Bronchial epithelial cell (primary cell): ENCODE data around the gene PRKAG2. TPM values are rescaled to one million over a fixed set of nuclear protein-coding genes. Genes with fewer than 3 reads are reported as not detected.
"Not testable (repeated sequence)": the region's sequence is repeated elsewhere in the genome, so short reads cannot be mapped to it uniquely, and the experiment has no call there.

ENCODE experiments used
- DNase-seq: peaks from one replicate; pipeline ENCODE4 v3.0.0-alpha.2; 2010; ENCODE audit warnings: low read depth
- FAIRE-seq: peaks from 2 replicates; lab custom pipeline; 2011; peaks lifted over from hg19 to GRCh38; lab: Jason Lieb, UNC
- H3K27me3 ChIP-seq: 2 replicates; pipeline ENCODE4 v1.5.1; 2011; ENCODE audit warnings: low read length; ENCODE audit not compliant: control insufficient read depth, insufficient read depth
- H3K36me3 ChIP-seq: 2 replicates; pipeline ENCODE4 v1.5.1; 2011; ENCODE audit warnings: low read length; ENCODE audit not compliant: control insufficient read depth, insufficient read depth
- H3K4me3 ChIP-seq: 2 replicates; pipeline ENCODE4 v1.5.1; 2011; ENCODE audit warnings: mild to moderate bottlenecking, low read depth, low read length, control low read depth
- CTCF ChIP-seq: IDR thresholded peaks from 2 replicates; pipeline ENCODE4 v1.5.1; 2011; ENCODE audit warnings: mild to moderate bottlenecking, moderate library complexity, low read length, control low read depth, inconsistent platforms; ENCODE audit not compliant: insufficient read depth, severe bottlenecking
- total RNA-seq: library from RNA; depleted of rRNA; stranded (reverse); fragments of >200 nt; gene quantifications from 2 replicates; pipeline ENCODE4 v1.2.1, GENCODE V29; 2014

The PRKAG2 gene
- total RNA-seq, 1 donor from 2014 or later: 24.5 TPM

GRCh38 chr7:151800861-151801260, 76.1 kb downstream of the PRKAG2 start:
- Histone ChIP-seq H3K27me3 (peaks cover 5% of the 10 kb centered on the region), H3K4me3 (no peak overlapping the region), H3K36me3 (no peaks in the 10 kb centered on the region)
- TF ChIP-seq CTCF: no peak
- DNase-seq (no peak), FAIRE-seq (no peak)

- no peak for FAIRE-seq
- DNase-seq: no peak
- no peak for TF ChIP-seq CTCF
- H3K27me3 ChIP-seq: peaks cover 5% of the 10 kb centered on the region
- H3K36me3 ChIP-seq: no peaks in the 10 kb centered on the region
- no peak overlapping the region for H3K4me3 ChIP-seq
Measured at GRCh38 chr7:151800391-151800790, 76.5 kb downstream of the PRKAG2 start.

GRCh38 chr7:151799506-151799905, 77.4 kb downstream of the PRKAG2 start:
- FAIRE-seq (no peak), DNase-seq (no peak)
- TF ChIP-seq CTCF: no peak
- Histone ChIP-seq H3K4me3 (no peak overlapping the region), H3K27me3 (peaks cover 3% of the 10 kb centered on the region), H3K36me3 (no peaks in the 10 kb centered on the region)

GRCh38 chr7:151798851-151799448, 78.0 kb downstream of the PRKAG2 start:
- Histone ChIP-seq H3K4me3 (no peak overlapping the region), H3K27me3 (peaks cover 3% of the 10 kb centered on the region), H3K36me3 (no peaks in the 10 kb centered on the region)
- DNase-seq: peak; percentile 40
- no peak for TF ChIP-seq CTCF
- no peak for FAIRE-seq

- not testable (repeated sequence) for FAIRE-seq, H3K4me3 ChIP-seq, H3K27me3 ChIP-seq, H3K36me3 ChIP-seq
- peak; percentile 97 for DNase-seq
Measured at GRCh38 chr7:151797667-151798307, 79.1 kb downstream of the PRKAG2 start.

GRCh38 chr7:151796871-151797537, 79.9 kb downstream of the PRKAG2 start:
- TF ChIP-seq CTCF: no peak
- H3K36me3 ChIP-seq: no peaks in the 10 kb centered on the region
- H3K4me3 ChIP-seq: no peak overlapping the region
- peaks cover 3% of the 10 kb centered on the region for H3K27me3 ChIP-seq
- DNase-seq: no peak
- FAIRE-seq: no peak
